NOMO-1 (cell line): ENCODE data around the gene ADAMTSL5.

Source experiments
- DNase-seq, 2 experiments: peaks; one replicate each; lab custom pipeline; 2025; ENCODE audit not compliant: unreplicated experiment in 2 of 2; lab: John Stamatoyannopoulos, UW

ADAMTSL5 gene

GRCh38 chr19:1468274-1468820 lies 44.5 kb downstream of the ADAMTSL5 start:
- DNase-seq, result no peak

GRCh38 chr19:1467490-1468273 lies 45.1 kb downstream of the ADAMTSL5 start:
- no peak for DNase-seq

- no peak for DNase-seq
Measured at GRCh38 chr19:1467215-1467489, 45.7 kb downstream of the ADAMTSL5 start.

GRCh38 chr19:1466461-1467214 lies 46.2 kb downstream of the ADAMTSL5 start:
- no peak for DNase-seq

- no peak for DNase-seq
Measured at GRCh38 chr19:1466018-1466460, 46.8 kb downstream of the ADAMTSL5 start.

DNA sequence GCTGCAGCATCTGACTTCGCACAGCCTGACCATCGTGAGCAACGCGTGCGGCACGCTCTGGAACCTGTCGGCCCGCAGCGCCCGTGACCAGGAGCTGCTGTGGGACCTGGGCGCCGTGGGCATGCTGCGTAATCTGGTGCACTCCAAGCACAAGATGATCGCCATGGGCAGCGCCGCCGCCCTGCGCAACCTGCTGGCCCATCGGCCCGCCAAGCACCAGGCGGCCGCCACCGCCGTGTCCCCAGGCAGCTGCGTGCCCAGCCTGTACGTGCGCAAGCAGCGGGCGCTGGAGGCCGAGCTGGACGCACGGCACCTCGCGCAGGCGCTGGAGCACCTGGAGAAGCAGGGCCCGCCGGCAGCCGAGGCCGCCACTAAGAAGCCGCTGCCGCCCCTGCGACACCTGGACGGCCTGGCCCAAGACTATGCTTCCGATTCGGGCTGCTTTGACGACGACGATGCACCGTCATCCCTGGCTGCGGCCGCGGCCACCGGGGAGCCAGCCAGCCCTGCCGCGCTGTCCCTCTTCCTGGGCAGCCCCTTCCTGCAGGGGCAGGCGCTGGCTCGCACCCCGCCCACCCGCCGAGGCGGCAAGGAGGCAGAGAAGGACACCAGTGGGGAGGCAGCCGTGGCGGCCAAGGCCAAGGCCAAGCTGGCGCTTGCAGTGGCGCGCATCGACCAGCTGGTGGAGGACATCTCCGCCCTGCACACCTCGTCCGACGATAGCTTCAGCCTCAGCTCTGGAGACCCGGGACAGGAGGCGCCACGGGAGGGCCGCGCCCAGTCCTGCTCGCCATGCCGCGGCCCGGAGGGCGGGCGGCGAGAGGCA lies 47.4 kb downstream of the ADAMTSL5 start:
- no peak for DNase-seq

DNA sequence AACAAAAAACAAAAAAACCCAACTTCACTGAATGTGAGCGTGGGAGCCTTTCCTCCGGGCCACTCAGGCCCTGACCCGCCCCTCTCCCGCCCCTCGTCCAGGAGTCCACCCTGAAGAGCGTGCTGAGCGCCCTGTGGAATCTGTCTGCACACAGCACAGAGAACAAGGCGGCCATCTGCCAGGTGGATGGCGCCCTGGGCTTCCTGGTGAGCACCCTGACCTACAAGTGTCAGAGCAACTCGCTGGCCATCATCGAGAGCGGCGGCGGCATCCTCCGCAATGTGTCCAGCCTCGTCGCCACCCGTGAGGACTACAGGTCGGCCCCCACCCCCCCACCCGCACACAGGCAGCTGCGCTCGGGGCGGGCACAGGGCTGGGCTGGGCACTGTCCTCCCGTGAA lies 51.0 kb downstream of the ADAMTSL5 start:
- DNase-seq, result no peak

GRCh38 chr19:1460033-1460995 lies 52.5 kb downstream of the ADAMTSL5 start:
- no peak for DNase-seq

- DNase-seq, result peak in 1 of 2 experiments; percentile 49
Measured at GRCh38 chr19:1459479-1459878, 53.3 kb downstream of the ADAMTSL5 start.

DNA sequence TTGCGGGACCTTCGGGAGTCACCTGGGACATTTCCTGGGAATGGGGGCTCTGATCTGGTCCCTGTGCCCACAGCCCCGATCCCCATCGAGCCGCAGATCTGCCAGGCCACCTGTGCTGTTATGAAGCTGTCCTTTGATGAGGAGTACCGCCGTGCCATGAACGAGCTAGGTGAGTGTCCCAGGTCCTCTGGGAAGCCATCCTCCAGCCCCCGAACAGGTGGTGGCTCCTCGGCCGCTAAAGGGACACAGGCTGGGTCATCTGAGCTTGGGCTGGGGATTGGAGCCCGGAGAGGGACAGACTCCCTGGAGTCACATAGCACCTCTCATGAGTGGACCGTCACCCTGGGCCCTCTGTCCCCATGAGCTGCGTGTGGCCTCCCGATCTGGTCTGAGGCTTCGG lies 54.9 kb downstream of the ADAMTSL5 start:
- DNase-seq, result no peak

DNA sequence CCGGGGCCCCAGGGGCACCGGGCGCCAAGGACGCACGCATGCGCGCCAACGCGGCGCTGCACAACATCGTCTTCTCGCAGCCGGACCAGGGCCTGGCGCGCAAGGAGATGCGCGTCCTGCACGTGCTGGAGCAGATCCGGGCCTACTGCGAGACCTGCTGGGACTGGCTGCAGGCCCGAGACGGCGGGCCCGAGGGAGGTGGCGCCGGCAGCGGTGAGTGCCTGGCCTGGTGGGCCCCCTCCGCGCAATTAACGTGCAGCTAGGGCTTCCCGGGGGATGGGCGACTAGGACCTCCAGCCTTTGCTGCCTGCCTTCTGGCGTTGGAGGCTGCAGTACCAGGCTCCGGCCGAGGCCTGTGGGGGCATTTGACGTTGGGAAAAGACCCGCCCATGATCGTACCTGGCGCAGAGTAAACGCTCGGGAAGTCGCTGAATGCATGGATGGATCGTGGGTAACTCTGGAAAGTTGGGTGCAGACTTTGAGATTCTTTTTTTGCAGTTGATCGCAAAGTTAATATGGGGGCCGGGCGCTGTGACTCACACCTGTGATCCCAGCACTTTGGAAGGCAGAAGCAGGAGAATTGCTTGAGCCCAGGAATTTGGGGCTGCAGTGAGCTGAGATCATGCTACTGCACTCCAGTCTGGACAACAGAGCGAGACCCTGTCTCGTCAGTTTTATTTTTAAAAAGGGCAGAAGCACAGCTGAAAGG lies 55.6 kb downstream of the ADAMTSL5 start:
- DNase-seq, result no peak

DNA sequence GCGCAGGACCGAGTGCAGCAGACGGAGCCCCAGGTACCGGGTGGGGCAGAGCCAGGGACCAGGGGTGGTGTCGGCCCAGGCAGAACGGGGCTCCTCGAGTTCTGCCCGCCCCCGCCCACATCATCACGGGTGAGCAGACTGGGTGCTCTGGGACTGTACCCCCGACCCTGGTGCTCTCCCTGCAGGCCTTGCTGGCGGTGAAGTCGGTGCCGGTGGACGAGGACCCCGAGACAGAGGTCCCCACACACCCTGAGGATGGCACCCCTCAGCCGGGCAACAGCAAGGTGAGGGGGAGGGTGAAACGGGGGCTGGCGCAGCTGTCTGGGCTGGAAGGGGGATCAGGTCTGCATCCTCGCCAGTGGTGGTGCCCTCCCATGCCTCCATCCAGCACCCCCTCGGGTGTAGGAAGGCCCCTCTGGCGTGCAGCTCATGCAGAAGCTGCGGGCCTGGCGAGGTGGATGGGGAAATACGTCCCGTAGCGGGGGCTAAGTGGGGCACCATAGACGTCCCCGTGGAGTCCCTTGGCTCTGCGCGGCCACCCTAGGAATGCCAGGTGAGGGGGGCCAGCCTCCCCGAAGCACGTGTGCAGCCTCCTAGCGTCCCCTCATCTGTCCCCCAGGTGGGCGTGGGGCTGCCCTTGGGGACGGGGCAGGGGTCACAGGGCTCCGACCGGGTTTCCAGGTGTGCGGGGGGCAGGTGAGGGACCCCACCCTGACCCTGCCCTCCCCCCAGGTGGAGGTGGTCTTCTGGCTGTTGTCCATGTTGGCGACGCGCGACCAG lies 56.5 kb downstream of the ADAMTSL5 start:
- no peak for DNase-seq

DNA sequence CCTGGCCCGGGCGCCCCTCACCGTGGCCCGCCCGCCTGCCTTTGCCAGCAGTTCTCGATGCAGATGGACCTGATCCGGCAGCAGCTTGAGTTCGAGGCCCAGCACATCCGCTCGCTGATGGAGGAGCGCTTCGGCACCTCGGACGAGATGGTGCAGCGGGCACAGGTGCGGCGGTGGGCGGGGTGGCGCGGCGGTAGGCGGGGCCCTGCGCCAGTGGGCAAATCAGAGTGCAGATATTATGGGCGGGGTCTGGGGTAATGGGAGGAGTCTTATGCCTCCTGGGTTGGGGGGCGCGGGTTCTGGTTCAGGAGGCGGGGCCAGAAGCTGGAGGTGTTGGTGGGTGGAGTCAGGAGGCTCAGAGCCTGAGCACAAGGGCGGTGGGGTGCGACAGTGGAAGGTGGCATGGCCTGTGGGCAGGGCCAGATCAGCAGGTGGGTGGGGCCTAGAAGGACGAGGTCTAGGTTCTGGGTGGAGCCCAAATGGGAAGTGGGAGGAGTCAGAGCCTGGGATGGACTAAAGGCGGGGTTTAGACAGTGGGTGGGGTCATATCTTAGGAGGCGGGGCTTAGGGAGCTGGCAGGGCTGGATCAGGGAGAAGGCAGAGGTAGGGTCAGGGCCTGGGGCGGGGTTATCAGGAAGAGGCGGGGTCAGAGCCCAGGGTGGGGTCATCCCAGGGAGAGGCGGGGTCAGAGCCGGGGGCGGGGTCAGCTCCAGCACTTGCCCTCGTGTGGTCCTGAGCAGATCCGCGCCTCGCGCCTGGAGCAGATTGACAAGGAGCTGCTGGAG lies 57.3 kb downstream of the ADAMTSL5 start:
- DNase-seq, result no peak
